ENCODE data around the gene NEDD4.
"Not testable (repeated sequence)": the region's sequence is repeated elsewhere in the genome, so short reads cannot be mapped to it uniquely, and the experiment has no call there.

Gene NEDD4

GRCh38 chr15:55959744-55960447 lies 33.5 kb downstream of the NEDD4 start:
- no peak for DNase-seq (ENCODE audit: low read depth in 3 of 3)

- DNase-seq (ENCODE audit: low read depth in 3 of 3) = no peak
Observed at GRCh38 chr15:55958349-55958748, 35.1 kb downstream of the NEDD4 start.

- no peak for DNase-seq (ENCODE audit: low read depth in 3 of 3)
Observed at GRCh38 chr15:55954862-55955605, 38.4 kb downstream of the NEDD4 start.

- not testable (repeated sequence) for DNase-seq (ENCODE audit: low read depth in 3 of 3)
Observed at GRCh38 chr15:55952501-55953274, 40.7 kb downstream of the NEDD4 start.

GRCh38 chr15:55944606-55945005 lies 48.8 kb downstream of the NEDD4 start:
- not testable (repeated sequence) for DNase-seq (ENCODE audit: low read depth in 3 of 3)

GRCh38 chr15:55942332-55942731 lies 51.1 kb downstream of the NEDD4 start:
- no peak for DNase-seq (ENCODE audit: low read depth in 3 of 3)

- no peak for DNase-seq (ENCODE audit: low read depth in 3 of 3)
Observed at GRCh38 chr15:55937040-55937439, 56.4 kb downstream of the NEDD4 start.

- no peak for DNase-seq (ENCODE audit: low read depth in 3 of 3)
Observed at GRCh38 chr15:55928955-55929354, 64.5 kb downstream of the NEDD4 start.

GRCh38 chr15:55921744-55922143 lies 71.7 kb downstream of the NEDD4 start:
- DNase-seq (ENCODE audit: low read depth in 3 of 3) = no peak

- no peak for DNase-seq (ENCODE audit: low read depth in 3 of 3)
Observed at GRCh38 chr15:55917881-55918296, 75.5 kb downstream of the NEDD4 start.

- DNase-seq (ENCODE audit: low read depth in 3 of 3) = no peak
Observed at GRCh38 chr15:55916666-55917409, 76.6 kb downstream of the NEDD4 start.

- DNase-seq (ENCODE audit: low read depth in 3 of 3) = no peak
Observed at GRCh38 chr15:55915876-55916567, 77.4 kb downstream of the NEDD4 start.

GRCh38 chr15:55915221-55915620 lies 78.2 kb downstream of the NEDD4 start:
- no peak for DNase-seq (ENCODE audit: low read depth in 3 of 3)

GRCh38 chr15:55914446-55914845 lies 79.0 kb downstream of the NEDD4 start:
- DNase-seq (ENCODE audit: low read depth in 3 of 3) = no peak

- no peak for DNase-seq (ENCODE audit: low read depth in 3 of 3)
Observed at GRCh38 chr15:55912982-55913381, 80.4 kb downstream of the NEDD4 start.

GRCh38 chr15:55909036-55909811 lies 84.2 kb downstream of the NEDD4 start:
- DNase-seq (ENCODE audit: low read depth in 3 of 3) = no peak

- DNase-seq (ENCODE audit: low read depth in 3 of 3) = no peak
Observed at GRCh38 chr15:55907797-55908196, 85.6 kb downstream of the NEDD4 start.

- no peak for DNase-seq (ENCODE audit: low read depth in 3 of 3)
Observed at GRCh38 chr15:55902981-55903380, 90.4 kb downstream of the NEDD4 start.

GRCh38 chr15:55900019-55900418 lies 93.4 kb downstream of the NEDD4 start:
- DNase-seq (ENCODE audit: low read depth in 3 of 3) = no peak

- no peak for DNase-seq (ENCODE audit: low read depth in 3 of 3)
Observed at GRCh38 chr15:55899537-55899936, 93.9 kb downstream of the NEDD4 start.

All from stimulated activated CD4-positive, alpha-beta T cell treated with anti-CD3 and anti-CD28 coated beads, TNF-alpha, amount 100 ng/mL, for 48 hours (primary cell).